Bone marrow (tissue), 2 donors: Measurements from ENCODE around the gene MAP3K13.
"Not testable (repeated sequence)": the region's sequence is repeated elsewhere in the genome, so short reads cannot be mapped to it uniquely, and the experiment has no call there.

Source experiments
- DNase-seq, 2 donors: peaks; one replicate each; lab custom pipeline; 2025; lab: John Stamatoyannopoulos, UW

The MAP3K13 gene

DNA sequence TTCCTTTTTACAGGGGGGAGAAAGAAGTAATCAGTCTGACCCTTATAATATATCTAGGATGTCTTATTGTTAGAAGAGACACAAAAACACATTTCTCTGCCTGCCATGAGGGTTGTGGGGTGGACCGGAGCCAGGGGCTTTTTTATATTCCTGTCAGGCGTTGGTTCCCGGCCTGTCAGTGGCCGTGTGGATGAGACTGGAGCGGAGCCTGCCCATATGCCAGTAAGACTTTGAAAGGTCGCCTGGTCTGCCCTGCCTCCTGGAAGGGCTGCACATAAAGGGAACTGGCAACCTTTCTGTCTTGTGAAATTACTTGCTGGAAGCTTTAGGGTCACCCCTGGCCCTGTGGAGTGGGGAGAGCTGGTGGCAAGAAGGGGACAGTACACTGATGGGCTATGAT, 34.7 kb downstream of the MAP3K13 start:
- no peak for DNase-seq

DNA sequence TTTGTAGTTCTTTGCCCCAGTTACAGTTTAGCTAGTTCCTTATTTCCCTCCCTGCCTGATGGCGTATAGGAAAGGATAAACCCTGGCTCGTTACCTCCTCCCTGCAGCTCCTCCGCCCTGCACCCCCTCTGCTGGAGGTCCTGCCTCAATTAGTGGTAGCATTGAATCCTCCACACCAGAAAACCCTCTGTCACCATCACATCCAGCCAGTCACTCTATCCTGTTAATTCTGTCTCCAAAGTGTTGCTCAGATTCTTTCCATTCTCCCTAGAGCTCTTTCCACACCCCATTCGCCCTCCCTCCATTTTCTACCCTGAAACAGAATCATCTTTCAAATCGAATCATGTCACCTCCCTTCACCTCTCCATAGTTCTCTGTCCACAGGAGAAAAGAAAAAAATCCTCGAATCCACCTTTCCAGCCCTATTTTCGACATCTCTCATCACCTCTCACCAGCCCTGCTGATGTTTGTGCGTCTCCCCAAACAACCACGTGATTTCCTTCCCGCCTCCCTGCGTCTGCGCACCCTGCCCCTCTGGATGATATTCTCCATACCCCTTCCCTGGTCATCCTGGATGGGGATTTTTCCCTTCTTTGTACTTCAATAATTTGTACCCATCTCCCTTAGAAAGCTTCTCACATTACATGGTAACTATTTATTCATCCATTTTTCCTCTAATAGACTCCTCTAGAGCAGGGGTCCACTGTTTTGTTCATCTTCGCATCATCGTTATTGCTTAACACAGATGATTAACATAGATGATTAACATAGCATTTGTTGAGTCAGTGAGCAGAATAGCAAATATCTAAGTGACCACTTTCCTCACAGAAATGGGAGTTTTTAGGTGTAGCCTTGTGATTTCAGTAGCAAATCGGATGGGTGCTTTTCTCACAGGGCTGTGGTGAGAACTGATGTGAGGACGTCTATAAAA, 37.1 kb downstream of the MAP3K13 start:
- DNase-seq: no peak

DNA sequence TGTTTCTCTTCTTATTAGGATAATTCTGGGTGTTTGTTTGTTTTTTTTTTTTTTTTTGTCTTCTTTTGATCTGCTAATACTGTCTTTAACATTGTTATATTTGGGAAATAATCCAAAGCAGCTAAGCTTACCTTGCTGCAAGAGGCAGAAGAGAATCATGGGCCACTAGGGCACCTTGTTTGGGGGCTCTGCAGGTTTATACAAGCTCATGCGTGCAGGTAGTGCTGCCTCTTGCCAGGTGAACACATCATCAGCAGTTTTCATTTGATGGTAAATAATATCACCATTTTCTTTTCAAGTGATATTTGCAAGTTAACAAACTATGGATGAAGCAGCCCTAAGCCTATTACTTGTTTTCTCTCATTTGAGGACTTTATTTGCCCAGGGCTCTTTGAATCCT, 37.9 kb downstream of the MAP3K13 start:
- no peak for DNase-seq

DNA sequence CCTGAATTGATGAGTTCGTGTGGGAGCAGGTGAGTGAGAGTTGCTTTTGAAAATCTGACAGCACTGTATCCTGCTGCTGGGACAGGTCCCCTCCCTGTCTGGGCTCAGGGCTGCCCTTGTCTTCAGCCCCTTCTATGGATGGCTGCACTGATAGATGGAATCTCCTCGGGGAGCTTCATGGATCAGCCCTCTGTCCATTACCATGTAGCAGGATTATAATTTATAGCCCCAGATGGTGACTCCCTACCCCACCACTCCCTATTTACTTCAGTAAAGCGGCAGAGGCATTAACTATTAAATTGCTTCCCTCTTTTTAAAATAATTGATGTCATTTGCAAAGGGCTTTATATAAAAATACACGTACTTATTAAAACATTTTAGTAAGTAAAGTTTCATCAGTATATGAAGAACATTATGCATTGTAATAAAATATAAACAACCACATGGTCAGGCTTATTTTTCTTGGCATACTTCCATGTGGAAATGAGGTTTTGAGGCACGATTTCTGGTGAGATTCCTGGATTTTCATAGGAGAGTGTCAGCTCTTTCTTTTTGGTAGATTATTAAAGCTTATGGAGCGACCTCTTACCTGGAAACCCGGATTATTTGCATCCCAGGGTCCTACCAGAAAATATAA, 38.5 kb downstream of the MAP3K13 start:
- no peak for DNase-seq

DNA sequence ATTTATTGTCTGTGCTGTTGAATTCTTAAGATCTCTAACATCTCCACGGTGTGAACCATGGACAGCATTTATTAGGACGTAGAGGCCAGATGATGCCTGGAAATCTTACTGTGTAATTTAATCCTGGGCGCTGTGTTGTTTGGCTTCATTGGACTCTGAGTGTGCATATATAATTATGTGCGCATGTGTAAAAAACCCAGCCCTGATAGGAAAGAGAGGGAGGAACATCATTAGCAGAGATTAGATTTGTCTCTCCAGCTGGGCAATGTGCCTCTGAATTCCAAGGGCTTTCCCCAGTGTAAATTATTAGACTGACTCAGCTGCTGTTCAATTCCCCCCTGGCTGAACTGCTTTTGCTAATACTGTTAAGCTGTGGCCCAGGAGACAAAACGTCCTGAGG, 39.6 kb downstream of the MAP3K13 start:
- DNase-seq: no peak

DNA sequence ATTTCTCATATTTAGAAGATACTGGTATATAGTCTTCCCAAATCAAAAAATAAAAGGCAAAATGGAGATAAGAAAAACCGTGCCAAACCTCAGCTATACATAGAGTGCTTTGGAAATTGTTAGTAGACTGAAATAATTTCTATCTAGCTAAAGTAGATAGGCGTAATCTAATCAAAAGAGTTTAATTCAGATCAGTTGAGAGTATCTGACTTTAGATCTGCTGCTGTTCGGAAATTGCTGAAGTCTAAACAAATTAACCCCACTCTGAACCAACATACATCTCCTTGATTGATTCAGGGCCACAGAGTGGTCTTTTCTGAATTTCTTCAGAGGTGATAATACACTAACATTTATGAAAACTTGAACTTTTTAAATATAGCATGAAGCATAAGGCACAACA, 40.1 kb downstream of the MAP3K13 start:
- DNase-seq: no peak

DNA sequence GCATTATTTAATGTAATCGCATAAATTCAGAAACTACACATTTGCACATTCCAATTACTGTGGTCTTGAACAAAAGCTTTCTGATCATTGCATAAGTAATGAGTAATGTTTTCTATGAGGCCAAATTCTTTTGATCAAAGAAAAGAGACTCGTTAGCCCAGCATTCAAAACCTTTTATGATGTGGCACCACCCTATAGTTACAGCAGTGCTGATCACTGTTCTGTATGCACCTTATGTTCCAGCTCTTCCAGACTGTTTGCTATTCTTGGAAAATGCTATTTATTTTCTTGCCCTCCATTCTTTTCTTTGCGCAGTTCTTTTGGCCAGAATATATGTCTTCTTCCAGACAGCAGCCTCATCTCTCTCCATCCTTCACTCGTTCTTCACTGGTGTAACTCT, 42.3 kb downstream of the MAP3K13 start:
- no peak for DNase-seq

DNA sequence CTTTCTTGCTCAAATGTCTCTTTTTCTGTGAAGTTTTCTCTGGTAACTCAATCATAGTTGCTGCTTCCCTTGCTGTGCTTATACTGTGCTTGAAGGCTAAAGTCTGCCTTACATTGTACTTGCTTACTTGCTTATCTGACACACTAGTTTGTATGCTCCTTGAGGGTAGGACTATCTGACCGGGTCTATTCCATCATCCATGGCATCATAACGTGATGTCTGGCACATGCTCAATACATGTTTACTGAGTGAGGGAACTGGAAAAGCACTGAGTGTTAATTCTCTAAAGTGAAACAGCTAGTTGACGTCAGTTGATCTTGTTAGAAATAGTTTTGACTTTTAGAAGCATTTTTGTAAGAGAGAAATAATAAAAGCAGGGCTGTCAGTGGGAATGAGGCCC, 42.7 kb downstream of the MAP3K13 start:
- no peak for DNase-seq

DNA sequence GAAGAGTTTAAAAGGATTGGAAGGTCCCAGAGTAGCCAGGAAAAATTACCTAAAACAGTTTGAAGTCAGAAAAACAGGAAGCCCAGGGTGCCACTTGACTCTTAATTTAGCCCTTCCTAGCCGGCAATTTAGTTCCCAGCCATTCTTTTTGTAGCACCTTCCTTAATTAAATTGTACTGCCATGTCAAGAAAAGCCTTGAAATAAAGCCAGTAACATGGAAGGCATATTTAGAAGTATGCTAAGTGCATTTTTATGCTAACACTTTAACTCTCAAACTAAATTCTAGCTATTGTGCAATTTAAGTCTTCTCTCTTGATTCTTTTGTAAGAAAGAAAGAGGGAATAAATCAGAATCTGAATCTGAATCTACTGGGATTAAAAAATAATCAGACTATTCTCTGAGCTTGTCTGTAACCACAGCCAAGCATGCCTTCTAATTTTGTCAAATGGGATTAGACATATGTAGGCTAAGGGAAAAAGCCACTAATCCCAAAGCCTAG, 43.2 kb downstream of the MAP3K13 start:
- DNase-seq: no peak

DNA sequence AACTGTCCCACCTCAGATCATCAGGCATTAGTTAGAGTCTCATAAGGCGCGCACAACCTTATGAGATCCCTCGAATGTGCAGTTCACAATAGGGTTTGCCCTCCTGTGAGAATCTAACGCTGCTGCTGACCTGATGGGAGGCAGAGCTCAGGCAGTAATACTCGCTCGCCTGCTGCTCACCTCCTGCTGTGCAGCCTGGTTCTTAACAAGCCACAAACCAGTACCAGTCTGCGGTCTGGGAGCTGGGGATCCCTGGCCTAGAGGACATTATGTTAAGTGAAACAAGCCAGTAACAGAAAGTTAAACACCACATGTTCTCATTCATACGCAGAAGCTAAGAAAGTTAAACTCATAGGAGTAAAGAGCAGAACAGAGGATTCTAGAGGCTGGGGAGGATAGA, 47.0 kb downstream of the MAP3K13 start:
- DNase-seq: no peak

DNA sequence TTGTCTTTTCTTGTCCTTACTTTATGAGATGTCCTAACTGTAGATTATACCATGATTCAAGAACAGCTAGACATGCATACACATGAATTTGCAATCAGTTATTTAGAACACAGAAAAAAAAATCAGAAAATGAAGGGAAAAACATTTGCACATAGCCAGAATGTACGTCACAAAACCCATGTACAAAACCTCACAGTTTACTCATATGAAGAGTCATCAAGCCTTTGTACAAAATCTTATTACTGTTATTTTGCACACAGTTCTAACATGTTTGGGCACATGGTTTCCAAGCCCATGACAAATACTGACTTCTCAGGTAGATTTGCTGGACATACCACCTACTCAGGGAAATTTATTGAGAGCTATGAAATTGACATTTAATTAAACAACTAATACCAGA, 48.2 kb downstream of the MAP3K13 start:
- DNase-seq: no peak

DNA sequence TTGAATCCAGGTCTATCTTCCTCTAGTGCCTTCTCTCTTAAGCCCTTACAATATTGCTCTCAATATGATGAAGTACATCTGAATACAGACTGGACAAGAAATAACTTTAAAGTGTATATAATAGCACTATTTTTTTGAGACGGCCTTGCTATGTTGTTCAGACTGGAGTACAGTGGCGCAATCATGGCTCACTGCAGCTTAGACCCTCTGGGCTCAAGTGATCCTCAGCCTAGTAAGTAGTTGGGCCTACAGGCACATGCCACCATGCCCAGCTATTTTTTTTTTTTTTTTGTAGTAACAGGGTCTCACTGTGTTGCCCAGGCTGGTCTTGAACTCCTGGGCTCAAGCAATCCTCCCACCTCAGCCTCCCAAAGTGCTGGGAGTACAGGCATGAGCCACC, 53.6 kb downstream of the MAP3K13 start:
- DNase-seq: no peak

DNA sequence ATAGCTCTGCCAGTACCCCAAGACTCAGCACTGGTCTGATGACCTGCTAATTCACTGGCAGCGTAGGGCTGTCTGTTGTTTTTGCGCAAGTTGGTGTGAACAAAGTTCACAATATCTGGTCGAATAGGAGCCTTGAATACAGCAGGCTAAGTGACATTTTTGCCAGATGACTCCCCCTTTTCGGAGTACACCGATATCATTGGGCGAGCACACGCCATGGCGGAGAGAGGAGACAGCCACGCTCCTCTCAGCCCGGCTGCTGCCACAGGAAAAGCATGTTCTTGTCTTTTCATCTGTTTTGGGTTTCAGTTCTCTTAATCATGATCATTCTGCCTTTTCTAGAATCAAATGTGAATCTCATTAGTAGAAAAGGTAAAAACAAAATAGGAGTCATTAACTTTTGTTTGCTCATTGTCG, 55.6 kb downstream of the MAP3K13 start:
- not testable (repeated sequence) for DNase-seq

DNA sequence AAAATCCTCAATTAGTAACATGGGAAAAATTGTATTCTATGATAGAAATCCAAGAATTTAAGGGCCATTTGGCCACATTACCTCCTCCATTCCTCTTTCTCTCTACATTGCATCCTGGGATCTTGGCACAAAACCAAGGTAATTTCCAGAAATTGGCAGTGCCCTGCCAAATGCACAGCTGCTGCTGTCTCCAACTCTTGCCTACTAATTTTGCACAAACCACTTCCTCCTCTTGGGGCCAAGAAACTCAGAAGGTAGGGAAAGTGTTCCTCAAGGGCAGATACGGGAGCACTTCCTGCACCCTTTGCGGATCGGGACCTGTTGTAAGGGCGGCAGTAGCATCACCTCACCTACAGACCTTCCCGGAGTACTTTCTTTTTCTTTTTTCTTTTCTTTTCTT, 57.8 kb downstream of the MAP3K13 start:
- DNase-seq: no peak

DNA sequence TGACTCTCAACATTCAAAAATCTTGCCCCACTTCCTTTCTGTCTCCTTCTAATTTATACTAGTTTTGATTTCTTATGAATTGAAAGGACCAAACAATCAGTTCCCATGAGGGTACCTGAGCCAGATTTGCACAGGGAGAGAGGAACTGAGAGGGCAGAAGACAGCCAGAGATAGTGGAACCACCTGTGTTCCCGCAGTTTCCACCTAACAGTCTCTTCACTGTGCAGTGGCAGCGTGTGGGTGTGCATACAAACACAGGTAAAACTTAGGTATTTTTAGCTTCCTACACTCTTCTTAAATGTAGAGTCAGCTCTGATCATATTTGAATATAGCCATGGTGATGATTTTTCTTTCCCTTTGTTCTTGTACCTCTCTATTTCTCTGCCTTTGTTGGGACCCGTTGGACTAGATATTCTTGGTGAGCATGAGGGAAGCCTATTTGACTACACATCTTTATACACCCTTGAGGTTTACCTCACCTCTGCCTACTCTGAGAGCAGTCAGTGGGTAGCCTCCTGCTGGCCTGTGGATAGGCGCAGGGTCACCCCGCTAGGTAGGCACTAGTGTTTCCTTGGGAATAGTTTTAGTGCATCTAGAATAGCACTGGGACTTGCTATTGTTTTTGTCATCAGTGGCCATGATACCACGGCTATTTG, 58.8 kb downstream of the MAP3K13 start:
- DNase-seq: no peak

DNA sequence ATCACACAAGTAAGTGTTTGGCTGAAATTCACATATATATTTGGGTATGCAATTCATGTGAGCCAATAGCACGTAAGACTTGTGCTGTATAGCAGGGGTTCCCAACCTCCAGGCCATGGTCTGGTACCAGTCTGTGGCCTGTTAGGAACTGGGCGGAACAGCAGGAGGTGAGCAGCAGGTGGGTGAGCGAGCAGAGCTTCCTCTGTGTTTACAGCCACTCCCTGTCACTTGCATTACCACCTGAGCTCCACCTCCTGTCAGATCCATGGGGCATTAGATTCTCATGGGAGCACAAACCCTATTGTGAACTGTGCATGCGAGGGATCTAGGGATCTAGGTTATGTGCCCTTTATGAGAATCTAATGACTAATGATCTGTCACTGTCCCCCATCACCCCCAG, 59.7 kb downstream of the MAP3K13 start:
- no peak for DNase-seq

DNA sequence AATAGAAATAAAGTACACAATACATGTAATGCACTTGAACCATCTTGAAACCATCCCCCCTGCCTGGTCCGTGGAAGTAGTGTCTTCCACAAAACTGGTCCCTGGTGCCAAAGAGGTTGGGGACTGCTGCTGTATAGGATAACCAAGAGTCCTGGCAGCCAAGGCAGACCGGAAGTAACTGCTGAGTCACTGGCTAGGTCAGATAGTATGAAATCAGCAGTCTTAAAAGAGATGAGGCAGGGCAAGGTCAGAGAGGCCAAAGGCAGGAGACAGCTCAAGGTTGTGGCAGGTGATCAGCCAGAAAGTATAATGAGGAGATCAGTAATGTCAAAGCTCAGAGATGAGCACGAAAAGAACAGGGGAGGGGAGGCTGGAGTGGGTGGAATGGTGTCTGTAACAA, 60.2 kb downstream of the MAP3K13 start:
- no peak for DNase-seq

DNA sequence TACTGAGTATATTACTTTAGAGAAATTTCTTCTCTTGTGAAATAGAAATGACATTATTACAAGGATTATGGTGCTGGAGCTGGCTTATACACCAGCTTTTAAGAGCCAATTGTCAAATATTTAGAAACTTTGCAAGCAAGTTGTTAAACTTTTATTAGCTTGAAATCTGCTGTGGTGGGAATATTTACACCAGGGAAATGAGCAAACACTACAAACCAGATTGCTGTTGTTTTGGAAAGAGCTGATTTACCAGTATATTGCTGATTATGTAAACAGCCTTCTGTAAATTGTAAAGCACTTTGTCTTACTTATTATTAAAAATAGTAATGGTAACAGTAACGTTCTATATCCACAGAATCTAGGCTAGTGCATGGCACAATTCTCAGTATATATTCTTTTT, 61.5 kb downstream of the MAP3K13 start:
- DNase-seq: no peak

DNA sequence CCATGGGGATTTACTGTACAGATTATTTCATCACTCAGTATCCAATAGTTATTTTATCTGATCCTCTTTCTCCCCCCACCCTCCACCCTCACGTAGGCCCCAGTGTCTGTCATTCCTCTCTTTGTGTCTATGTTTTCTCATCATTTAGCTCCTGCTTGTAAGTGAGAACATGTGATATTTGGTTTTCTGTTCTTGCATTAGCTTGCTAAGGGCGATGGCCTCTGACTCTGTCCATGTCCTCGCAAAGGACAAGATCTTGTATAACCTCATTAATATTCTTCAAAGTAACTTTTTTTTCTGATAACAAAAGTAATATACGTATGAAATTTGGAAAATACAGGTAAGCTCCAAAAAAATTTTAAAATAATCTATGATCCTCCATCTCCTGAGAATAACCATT, 67.4 kb downstream of the MAP3K13 start:
- DNase-seq: no peak

DNA sequence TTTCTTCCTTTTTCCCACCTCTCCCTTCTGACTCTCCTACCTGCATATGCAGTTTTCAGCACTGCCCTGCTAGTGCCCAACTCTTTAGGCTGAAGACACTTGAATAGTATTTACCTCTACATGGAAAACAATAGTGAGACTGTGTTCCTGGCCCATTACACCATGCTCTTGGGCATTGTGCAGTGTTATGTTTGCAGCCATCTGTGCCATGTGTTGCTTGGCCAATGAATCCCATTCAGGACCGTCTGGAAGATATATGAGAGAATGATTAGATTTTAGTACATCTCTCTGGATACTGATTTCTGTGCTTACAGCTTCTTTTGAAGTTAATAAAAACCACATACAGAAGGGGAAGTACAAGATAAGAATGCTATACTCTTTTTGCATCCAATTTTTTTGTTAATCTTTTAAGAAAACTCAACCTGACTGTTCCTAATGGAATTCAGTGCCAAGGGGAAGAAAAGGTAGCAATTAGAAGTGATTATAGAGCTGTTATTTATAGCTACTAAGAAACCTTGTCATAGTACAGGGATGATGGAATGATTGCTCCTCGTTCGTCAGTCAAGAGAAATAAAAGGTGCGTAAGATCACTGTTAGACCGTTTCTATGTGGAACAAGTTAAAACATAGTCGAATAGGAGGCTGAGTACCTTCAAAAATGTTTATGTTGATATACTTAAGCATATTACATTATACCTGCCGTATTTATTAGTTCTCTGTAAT, 77.0 kb downstream of the MAP3K13 start:
- DNase-seq: no peak

DNA sequence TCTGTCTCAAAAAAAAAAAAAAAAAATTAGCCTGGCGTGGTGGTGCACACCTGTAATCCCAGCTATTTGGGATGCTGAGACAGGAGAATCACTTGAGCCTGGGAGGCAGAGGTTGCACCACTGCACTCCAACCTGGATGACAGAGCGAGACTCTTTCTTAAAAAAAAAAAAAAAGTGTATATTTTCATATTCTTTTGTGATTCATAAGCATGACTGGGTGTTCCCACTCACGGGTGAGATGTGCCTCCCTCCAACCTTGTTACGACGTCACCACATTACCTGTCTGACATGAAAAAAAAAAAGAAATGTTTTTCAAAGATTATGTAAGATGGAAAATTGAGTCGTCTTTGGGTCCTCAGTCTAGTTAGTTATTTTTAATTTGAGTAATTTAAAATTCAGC, 79.1 kb downstream of the MAP3K13 start:
- DNase-seq: no peak

DNA sequence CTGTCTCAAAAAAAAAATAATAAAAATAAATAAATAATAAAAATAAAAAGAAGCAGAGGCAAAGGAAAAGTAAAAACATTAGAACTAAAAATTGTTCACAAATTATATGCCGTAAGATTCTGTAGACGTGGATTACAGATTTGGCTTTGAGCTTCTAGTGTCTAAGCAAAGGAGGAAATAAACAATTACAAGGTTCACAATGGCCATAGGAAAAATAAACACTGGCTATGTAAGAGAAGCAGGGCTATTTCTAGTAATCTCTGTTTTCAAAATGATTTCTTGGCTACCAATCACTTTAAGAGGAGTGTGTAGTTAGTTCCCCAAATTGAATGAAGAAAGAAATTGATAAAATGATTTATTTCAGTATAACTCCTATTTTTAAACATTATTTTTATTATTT, 81.4 kb downstream of the MAP3K13 start:
- DNase-seq: no peak
